Left lung (tissue), 10 donors: ENCODE measurements around the gene VMAC. TPM values are rescaled to one million over a fixed set of nuclear protein-coding genes. Genes with fewer than 3 reads are reported as not detected.

Source experiments
- ATAC-seq: fragments of 200-7000 bp; cut with Tn5 transposase; one replicate; pipeline ENCODE4 v1.9.1; 2020; ENCODE audit warnings: moderate library complexity
- DNase-seq, 4 donors: peaks; one replicate each; pipeline ENCODE4 v3.0.0-alpha.2; 2013 to 2020
- H3K27ac ChIP-seq, 2 donors: fragments of 200-600 bp; sonication (generic) in 1 of 2; one replicate each; pipeline versions ENCODE4 v1.5.0 to v1.8.0; 2020 to 2021
- H3K27me3 ChIP-seq, 2 donors: fragments of 200-600 bp; sonication (generic) in 1 of 2; one replicate each; pipeline versions ENCODE4 v1.5.0 to v1.8.0; 2020 to 2021
- H3K36me3 ChIP-seq, 2 donors: fragments of 200-600 bp; sonication (generic) in 1 of 2; one replicate each; pipeline versions ENCODE4 v1.5.0 to v1.8.0; 2020 to 2021
- H3K4me1 ChIP-seq, 2 donors: fragments of 200-600 bp; one replicate each; pipeline ENCODE4 v1.8.0; 2021
- H3K4me3 ChIP-seq, 2 donors: fragments of 200-600 bp; sonication (generic) in 1 of 2; one replicate each; pipeline versions ENCODE4 v1.5.0 to v1.8.0; 2020 to 2021; ENCODE audit warnings: mild to moderate bottlenecking in 1 of 2
- H3K9me3 ChIP-seq, 2 donors: fragments of 200-600 bp; sonication (generic) in 1 of 2; one replicate each; pipeline versions ENCODE4 v1.5.0 to v1.8.0; 2020 to 2021
- intact Hi-C, 2 donors: fragments of 100-400 bp; cut with DNase I; formaldehyde crosslinking; loops; one replicate each; pipeline versions ENCODE4 v1.11.2 to v1.14.2; 2022
- polyA plus RNA-seq, 6 donors: library from polyadenylated mRNA; unstranded; fragments of 120-200 nt; gene quantifications; one replicate each; pipeline ENCODE4 v1.2.1, GENCODE V29; 2013; ENCODE audit not compliant: insufficient read length in 6 of 6
- total RNA-seq, 2 donors: library from RNA; stranded (reverse); fragmentation: NEBNext Ultra II Directional; extraction: Animal tissue kit (Norgen Biotek cat#: 25700); gene quantifications; one replicate each; pipeline ENCODE4 v1.2.1, GENCODE V29; 2021
- TF ChIP-seq, protein P1 (sequence below), 2 donors: fragments of 200-600 bp; sonication (generic) in 1 of 2; IDR thresholded peaks; one replicate each; pipeline versions ENCODE4 v1.5.0 to v1.8.0; 2021; ENCODE audit warnings: antibody characterized with exemption in 2 of 2
- donor health status: DM: no; HTN: yes; CAD: no.
- donor health status: DM: no; HTN: no; CAD: no.

The VMAC gene
- total and polyA plus RNA-seq, 8 donors, result 5.0 to 10.4 (median 8.5) TPM

- TF ChIP-seq, protein P1, sequence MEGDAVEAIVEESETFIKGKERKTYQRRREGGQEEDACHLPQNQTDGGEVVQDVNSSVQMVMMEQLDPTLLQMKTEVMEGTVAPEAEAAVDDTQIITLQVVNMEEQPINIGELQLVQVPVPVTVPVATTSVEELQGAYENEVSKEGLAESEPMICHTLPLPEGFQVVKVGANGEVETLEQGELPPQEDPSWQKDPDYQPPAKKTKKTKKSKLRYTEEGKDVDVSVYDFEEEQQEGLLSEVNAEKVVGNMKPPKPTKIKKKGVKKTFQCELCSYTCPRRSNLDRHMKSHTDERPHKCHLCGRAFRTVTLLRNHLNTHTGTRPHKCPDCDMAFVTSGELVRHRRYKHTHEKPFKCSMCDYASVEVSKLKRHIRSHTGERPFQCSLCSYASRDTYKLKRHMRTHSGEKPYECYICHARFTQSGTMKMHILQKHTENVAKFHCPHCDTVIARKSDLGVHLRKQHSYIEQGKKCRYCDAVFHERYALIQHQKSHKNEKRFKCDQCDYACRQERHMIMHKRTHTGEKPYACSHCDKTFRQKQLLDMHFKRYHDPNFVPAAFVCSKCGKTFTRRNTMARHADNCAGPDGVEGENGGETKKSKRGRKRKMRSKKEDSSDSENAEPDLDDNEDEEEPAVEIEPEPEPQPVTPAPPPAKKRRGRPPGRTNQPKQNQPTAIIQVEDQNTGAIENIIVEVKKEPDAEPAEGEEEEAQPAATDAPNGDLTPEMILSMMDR (IDR thresholded peaks at IDR 0.05), result no peak
- intact Hi-C loops, result no loop called here
- peaks cover 8 to 23% of the 10 kb centered on the region in 2 donors for H3K4me1 ChIP-seq
- H3K27me3 ChIP-seq, result no peaks in the 10 kb centered on the region
- H3K9me3 ChIP-seq, result no peaks in the 10 kb centered on the region
- DNase-seq (no peak), ATAC-seq (no peak)
- H3K36me3 ChIP-seq, result peaks cover 0 to 39% of the 10 kb centered on the region in 2 donors
- H3K27ac ChIP-seq, result no peak overlapping the region
- no peak overlapping the region for H3K4me3 ChIP-seq
These were observed 4.7 kb upstream of the VMAC start for GRCh38 chr19:5899728-5900526.

DNA sequence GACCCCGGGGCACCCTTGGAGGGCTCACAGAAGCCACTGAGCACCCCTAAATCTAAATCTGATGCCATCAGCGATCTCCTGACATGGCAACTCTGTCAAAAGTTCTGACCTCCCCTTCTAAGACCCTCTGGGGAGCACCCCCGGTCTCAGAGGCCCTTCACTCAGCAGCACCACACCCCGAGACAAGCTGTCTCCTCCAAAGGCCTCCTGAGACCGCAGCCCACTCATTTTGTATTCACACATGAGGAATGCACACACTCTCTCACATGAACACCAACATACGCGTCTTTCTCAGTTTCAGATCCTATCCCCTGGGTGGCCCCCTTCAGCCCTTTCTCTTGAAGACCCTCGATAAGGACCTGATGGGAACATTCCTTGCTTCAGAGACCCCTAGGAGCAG is 3.7 kb upstream of the VMAC start:
- ATAC-seq, result no peak
- no peak overlapping the region for H3K4me3 ChIP-seq
- peaks cover 0 to 28% of the 10 kb centered on the region in 2 donors for H3K36me3 ChIP-seq
- peaks cover 15 to 34% of the 10 kb centered on the region in 2 donors for H3K4me1 ChIP-seq
- TF ChIP-seq, protein P1 (IDR thresholded peaks at IDR 0.05), result no peak
- DNase-seq, result no peak
- H3K9me3 ChIP-seq, result no peaks in the 10 kb centered on the region
- H3K27ac ChIP-seq, result no peak overlapping the region
- no peaks in the 10 kb centered on the region for H3K27me3 ChIP-seq
- intact Hi-C loops, result no loop called here

DNA sequence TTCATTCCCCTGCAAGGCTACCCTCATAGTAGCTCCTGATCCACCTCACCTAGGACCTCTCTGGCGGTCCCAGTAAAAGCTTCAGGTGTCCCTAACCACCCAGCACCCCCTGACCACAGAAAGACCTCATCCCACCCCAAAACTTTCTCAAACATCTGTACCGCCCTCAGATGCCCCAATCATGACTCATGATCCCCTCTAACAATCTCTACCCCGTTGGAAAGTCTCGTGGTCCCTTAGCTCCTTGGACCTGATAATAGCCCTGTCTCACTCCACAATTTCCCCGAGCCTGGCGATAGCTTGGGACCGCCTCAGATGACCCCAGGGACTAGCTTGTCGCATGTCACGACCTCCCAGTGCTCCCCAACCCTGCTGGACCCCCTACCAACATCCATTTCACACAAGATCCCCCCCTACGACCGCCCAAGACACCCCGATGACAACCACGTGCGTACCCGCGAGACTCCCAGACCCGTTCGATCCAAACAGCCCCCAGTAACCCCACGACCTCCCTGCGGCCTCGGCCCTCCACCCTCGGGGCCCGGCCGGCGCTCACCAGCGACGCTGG is 1.5 kb upstream of the VMAC start:
- H3K4me1 ChIP-seq, result peaks cover 15 to 36% of the 10 kb centered on the region in 2 donors
- H3K27me3 ChIP-seq, result no peaks in the 10 kb centered on the region
- H3K27ac ChIP-seq, result peak overlapping the region; percentile 85 to 92
- ATAC-seq (no peak), DNase-seq (peak in 1 of 4 donors; percentile 50)
- TF ChIP-seq, protein P1 (IDR thresholded peaks at IDR 0.05), result no peak
- intact Hi-C loops, result no loop called here
- peaks cover 0 to 12% of the 10 kb centered on the region in 2 donors for H3K36me3 ChIP-seq
- H3K4me3 ChIP-seq, result peak overlapping the region; percentile 80 to 95
- H3K9me3 ChIP-seq, result no peaks in the 10 kb centered on the region

GRCh38 chr19:5903624-5904351 is 884 bp upstream of the VMAC start, which contains the start of gene NDUFA11:
Gene NDUFA11 (minus strand): TSS chr19:5903790. CDS start chr19:5903708, 82 bp downstream.
- peak within 1 kb of the TSS; percentile 80 to 98 for H3K4me3 ChIP-seq
- peaks cover 0 to 14% of the 10 kb centered on the region in 2 donors for H3K36me3 ChIP-seq
- intact Hi-C loops, result no loop called here
- no peaks in the 10 kb centered on the region for H3K27me3 ChIP-seq
- TF ChIP-seq, protein P1 (IDR thresholded peaks at IDR 0.05), result no peak
- H3K27ac ChIP-seq, result peak within 1 kb of the TSS; percentile 85 to 92
- ATAC-seq (peak; percentile 76), DNase-seq (peak; percentile 97 to 99 (median 98))
- peaks cover 15 to 36% of the 10 kb centered on the region in 2 donors for H3K4me1 ChIP-seq
- no peaks in the 10 kb centered on the region for H3K9me3 ChIP-seq
